D721Med (cell line): ENCODE measurements around the gene GPATCH8.

Experiments
- DNase-seq: peaks from one replicate; pipeline ENCODE4 v3.0.0; 2011; ENCODE audit warnings: low spot score; ENCODE audit not compliant: insufficient read length
- FAIRE-seq: peaks from 2 replicates; lab custom pipeline; 2011; peaks lifted over from hg19 to GRCh38; lab: Jason Lieb, UNC
- CTCF ChIP-seq: IDR thresholded peaks from 2 replicates; pipeline ENCODE4 v1.5.1; 2012; ENCODE audit warnings: mild to moderate bottlenecking, control low read depth; ENCODE audit not compliant: insufficient read depth; ENCODE audit errors: missing control alignments

GPATCH8 gene

GRCh38 chr17:44352828-44353671 lies 150.2 kb downstream of the GPATCH8 start:
- FAIRE-seq = no peak
- DNase-seq = no peak
- TF ChIP-seq CTCF = no peak

DNA sequence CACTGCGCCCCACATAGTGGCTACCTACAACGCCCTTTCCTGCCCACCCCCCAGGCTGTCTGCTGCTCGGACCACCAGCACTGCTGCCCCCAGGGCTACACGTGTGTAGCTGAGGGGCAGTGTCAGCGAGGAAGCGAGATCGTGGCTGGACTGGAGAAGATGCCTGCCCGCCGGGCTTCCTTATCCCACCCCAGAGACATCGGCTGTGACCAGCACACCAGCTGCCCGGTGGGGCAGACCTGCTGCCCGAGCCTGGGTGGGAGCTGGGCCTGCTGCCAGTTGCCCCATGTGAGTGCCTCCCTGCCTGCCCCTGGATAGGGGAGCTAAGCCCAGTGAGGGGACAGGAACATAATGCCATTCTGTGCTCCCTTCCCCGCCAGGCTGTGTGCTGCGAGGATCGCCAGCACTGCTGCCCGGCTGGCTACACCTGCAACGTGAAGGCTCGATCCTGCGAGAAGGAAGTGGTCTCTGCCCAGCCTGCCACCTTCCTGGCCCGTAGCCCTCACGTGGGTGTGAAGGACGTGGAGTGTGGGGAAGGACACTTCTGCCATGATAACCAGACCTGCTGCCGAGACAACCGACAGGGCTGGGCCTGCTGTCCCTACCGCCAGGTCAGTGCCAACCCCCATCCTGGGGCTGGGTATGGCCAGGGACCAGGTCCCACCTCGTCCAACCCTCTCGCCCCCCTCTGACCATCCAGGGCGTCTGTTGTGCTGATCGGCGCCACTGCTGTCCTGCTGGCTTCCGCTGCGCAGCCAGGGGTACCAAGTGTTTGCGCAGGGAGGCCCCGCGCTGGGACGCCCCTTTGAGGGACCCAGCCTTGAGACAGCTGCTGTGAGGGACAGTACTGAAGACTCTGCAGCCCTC lies 151.0 kb downstream of the GPATCH8 start:
- no peak for TF ChIP-seq CTCF
- FAIRE-seq (no peak), DNase-seq (no peak)

DNA sequence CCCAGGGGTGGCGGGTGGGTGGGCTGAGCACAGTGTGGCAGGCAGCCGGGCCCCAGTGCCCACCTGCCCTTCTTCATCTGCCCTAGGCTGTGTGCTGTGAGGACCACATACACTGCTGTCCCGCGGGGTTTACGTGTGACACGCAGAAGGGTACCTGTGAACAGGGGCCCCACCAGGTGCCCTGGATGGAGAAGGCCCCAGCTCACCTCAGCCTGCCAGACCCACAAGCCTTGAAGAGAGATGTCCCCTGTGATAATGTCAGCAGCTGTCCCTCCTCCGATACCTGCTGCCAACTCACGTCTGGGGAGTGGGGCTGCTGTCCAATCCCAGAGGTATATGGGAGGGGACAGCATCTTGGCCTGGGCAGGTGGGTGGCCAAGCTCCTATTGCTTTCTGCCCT lies 151.7 kb downstream of the GPATCH8 start:
- no peak for TF ChIP-seq CTCF
- DNase-seq (no peak), FAIRE-seq (no peak)

DNA sequence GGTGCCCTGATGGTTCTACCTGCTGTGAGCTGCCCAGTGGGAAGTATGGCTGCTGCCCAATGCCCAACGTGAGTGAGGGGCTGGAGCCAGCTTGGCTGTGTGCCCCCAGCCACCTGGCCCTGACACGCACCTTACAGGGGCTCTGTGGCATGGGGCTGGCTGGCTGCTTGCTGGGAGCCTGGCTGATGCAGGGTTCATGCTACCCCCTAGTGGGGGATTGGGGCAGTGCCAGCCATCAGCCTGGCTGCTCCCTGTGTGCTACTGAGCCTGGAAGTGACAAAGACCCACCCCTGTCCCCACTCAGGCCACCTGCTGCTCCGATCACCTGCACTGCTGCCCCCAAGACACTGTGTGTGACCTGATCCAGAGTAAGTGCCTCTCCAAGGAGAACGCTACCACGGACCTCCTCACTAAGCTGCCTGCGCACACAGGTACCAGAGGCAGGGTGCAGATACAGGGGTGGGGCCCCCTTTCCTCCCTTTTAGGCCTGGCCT lies 152.4 kb downstream of the GPATCH8 start:
- peak; percentile 78 for TF ChIP-seq CTCF
- no peak for FAIRE-seq
- DNase-seq = peak; percentile 98

DNA sequence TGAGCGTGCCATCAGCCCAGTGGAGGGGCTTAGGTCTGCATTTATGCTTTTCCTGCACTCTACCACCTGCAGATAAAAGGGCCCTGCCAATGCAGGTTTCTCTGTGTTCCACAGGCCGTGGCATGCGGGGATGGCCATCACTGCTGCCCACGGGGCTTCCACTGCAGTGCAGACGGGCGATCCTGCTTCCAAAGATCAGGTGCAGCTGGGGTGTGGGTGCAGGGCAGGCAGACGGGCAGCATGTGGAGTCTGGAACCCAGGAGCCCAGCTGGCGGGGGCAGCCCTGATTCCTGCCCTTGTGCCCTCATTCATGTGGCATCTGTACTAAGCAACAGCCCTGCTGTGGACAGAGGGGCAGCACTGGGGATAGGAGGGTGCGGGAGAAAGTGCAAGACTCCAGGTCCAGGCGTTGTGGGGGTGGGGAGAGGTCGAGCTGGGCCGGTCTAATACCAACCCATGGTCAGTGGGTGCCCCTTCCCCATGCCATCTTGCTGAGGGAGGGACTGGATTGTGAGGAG lies 153.6 kb downstream of the GPATCH8 start:
- no peak for FAIRE-seq
- TF ChIP-seq CTCF = no peak

DNA sequence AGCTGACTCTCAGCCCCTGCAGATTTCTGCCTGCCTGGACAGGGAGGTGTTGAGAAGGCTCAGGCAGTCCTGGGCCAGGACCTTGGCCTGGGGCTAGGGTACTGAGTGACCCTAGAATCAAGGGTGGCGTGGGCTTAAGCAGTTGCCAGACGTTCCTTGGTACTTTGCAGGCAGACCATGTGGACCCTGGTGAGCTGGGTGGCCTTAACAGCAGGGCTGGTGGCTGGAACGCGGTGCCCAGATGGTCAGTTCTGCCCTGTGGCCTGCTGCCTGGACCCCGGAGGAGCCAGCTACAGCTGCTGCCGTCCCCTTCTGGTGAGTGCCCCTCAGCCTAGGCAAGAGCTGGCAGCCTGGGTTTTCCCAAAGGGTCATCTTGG lies 154.2 kb downstream of the GPATCH8 start:
- no peak for DNase-seq
- no peak for TF ChIP-seq CTCF
- no peak for FAIRE-seq

More for the DNA sequence above, 153.6 kb downstream of the GPATCH8 start:
- no peak for DNase-seq
